HEK293 (cell line): ENCODE data around the gene WFDC12.
"Not testable (repeated sequence)": the region's sequence is repeated elsewhere in the genome, so short reads cannot be mapped to it uniquely, and the experiment has no call there.

Experiments used
- CTCF ChIA-PET: fragments of 350-600 bp; formaldehyde crosslinking; extraction: SDS; loops from one replicate; lab custom pipeline; 2021; ENCODE audit warnings: antibody characterized with exemption; lab: Yijun Ruan, JAX
- POLR2A ChIA-PET: fragments of 300-600 bp; formaldehyde crosslinking; extraction: SDS; loops from one replicate; lab custom pipeline; 2020; ENCODE audit warnings: antibody characterized with exemption, inconsistent platforms; lab: Yijun Ruan, JAX
- H3K27ac ChIP-seq: fragments of 200-500 bp; sonication (Bioruptor generic); 2 replicates; pipeline ENCODE4 v1.5.1; 2014; ENCODE audit warnings: low read depth, low read length, control low read depth, inconsistent platforms; ENCODE audit errors: extremely low read depth
- H3K36me3 ChIP-seq, 2 experiments: fragments of 200-500 bp in 1 of 2; sonication (Bioruptor generic) in 1 of 2; 1 replicate in 1 of 2; 2 replicates in 1 of 2; pipeline ENCODE4 v1.5.1; 2014 to 2017; ENCODE audit warnings: inconsistent platforms in 2 of 2, low read length in 2 of 2; ENCODE audit not compliant: control insufficient read depth in 2 of 2, insufficient read depth in 1 of 2
- H3K4me1 ChIP-seq: fragments of 200-500 bp; sonication (Bioruptor generic); 2 replicates; pipeline ENCODE4 v1.5.1; 2014; ENCODE audit warnings: mild to moderate bottlenecking, low read length, inconsistent platforms; ENCODE audit not compliant: control insufficient read depth, insufficient read depth
- H3K4me3 ChIP-seq: 2 replicates; pipeline ENCODE4 v1.5.1; 2011; ENCODE audit warnings: low read depth, mild to moderate bottlenecking, control low read depth, low read length, moderate library complexity
- H3K9me3 ChIP-seq: fragments of 200-500 bp; sonication (Bioruptor generic); 2 replicates; pipeline ENCODE4 v1.5.1; 2014; ENCODE audit warnings: low read depth, low read length, inconsistent platforms; ENCODE audit not compliant: control insufficient read depth, insufficient read depth
- HOXA7 ChIP-seq: sonication (generic); formaldehyde crosslinking; IDR thresholded peaks from 2 replicates; pipeline ENCODE4 v1.8.1; 2022; ENCODE audit warnings: missing genetic modification reagents, borderline replicate concordance
- REPIN1 ChIP-seq: fragments of 450-650 bp; formaldehyde crosslinking; IDR thresholded peaks from 2 replicates; pipeline ENCODE4 v1.5.1; 2017; ENCODE audit warnings: missing biosample characterization, missing genetic modification characterization, low read depth
- SETDB1 ChIP-seq: IDR thresholded peaks from one replicate; pipeline ENCODE4 v1.6.1; 2017; ENCODE audit warnings: mild to moderate bottlenecking, low read length, moderate library complexity, mixed read lengths; ENCODE audit not compliant: insufficient read length
- YY2 ChIP-seq: fragments of 450-650 bp; formaldehyde crosslinking; IDR thresholded peaks from 2 replicates; pipeline ENCODE4 v1.5.1; 2016; ENCODE audit warnings: missing biosample characterization, missing genetic modification characterization
- ZNF157 ChIP-seq: fragments of 450-650 bp; formaldehyde crosslinking; IDR thresholded peaks from 2 replicates; pipeline ENCODE4 v1.5.1; 2016; ENCODE audit warnings: missing biosample characterization, missing genetic modification characterization
- ZNF211 ChIP-seq: fragments of 450-650 bp; formaldehyde crosslinking; IDR thresholded peaks from 2 replicates; pipeline ENCODE4 v1.5.1; 2016; ENCODE audit warnings: low read depth, missing biosample characterization, missing genetic modification characterization
- ZNF600 ChIP-seq: fragments of 450-650 bp; formaldehyde crosslinking; IDR thresholded peaks from 2 replicates; pipeline ENCODE4 v1.5.1; 2016; ENCODE audit warnings: missing biosample characterization, missing genetic modification characterization
- ZNF707 ChIP-seq: fragments of 450-650 bp; formaldehyde crosslinking; IDR thresholded peaks from 2 replicates; pipeline ENCODE4 v1.5.1; 2016; ENCODE audit warnings: missing biosample characterization, missing genetic modification characterization
- TF ChIP-seq, protein P1 (sequence below): fragments of 450-650 bp; formaldehyde crosslinking; IDR thresholded peaks from 2 replicates; pipeline ENCODE4 v1.5.1; 2016; ENCODE audit warnings: missing biosample characterization, missing genetic modification characterization
- TF ChIP-seq, protein P2 (sequence below): fragments of 450-650 bp; formaldehyde crosslinking; IDR thresholded peaks from 2 replicates; pipeline ENCODE4 v1.5.1; 2016; ENCODE audit warnings: missing biosample characterization, missing genetic modification characterization
- TF ChIP-seq, protein P3 (sequence below): fragments of 450-650 bp; formaldehyde crosslinking; conservative IDR thresholded peaks from 2 replicates; pipeline ENCODE4 v1.5.1; 2016; ENCODE audit warnings: low read depth, missing biosample characterization, missing genetic modification characterization
- TF ChIP-seq, protein P4 (sequence below): fragments of 450-650 bp; formaldehyde crosslinking; IDR thresholded peaks from 2 replicates; pipeline ENCODE4 v1.5.1; 2017; ENCODE audit warnings: missing biosample characterization, mild to moderate bottlenecking, missing genetic modification characterization, moderate library complexity
- TF ChIP-seq, protein P5 (sequence below): fragments of 450-650 bp; formaldehyde crosslinking; IDR thresholded peaks from 2 replicates; pipeline ENCODE4 v1.5.1; 2016; ENCODE audit warnings: missing biosample characterization, missing genetic modification characterization
- TF ChIP-seq, protein P6 (sequence below): fragments of 450-650 bp; formaldehyde crosslinking; IDR thresholded peaks from 2 replicates; pipeline ENCODE4 v1.5.1; 2016; ENCODE audit warnings: missing biosample characterization, missing genetic modification characterization

The WFDC12 gene

DNA sequence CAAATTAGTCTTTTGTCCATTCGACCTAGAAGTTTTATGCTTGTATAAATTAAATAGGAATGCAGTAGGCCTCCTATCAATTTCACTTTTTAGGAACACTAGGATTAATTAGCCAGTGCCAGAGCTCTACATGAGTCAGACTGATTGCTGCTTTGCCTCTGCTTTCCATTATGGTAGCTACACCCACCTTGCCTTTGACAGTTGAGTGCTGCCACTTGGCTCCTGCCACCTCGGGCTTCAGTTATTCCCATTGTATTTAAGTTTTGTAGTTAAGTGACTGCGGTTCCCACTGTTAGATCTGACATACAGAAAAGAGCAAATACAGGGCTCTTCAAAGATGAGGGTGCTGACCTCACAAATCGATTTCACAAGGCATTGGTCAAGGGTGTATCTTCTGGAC lies 16.6 kb upstream of the WFDC12 start:
- no peaks in the 10 kb centered on the region for H3K36me3 ChIP-seq
- no peaks in the 10 kb centered on the region for H3K4me1 ChIP-seq
- no peak overlapping the region for H3K27ac ChIP-seq
- no peaks in the 10 kb centered on the region for H3K9me3 ChIP-seq
- TF ChIP-seq, protein P1, sequence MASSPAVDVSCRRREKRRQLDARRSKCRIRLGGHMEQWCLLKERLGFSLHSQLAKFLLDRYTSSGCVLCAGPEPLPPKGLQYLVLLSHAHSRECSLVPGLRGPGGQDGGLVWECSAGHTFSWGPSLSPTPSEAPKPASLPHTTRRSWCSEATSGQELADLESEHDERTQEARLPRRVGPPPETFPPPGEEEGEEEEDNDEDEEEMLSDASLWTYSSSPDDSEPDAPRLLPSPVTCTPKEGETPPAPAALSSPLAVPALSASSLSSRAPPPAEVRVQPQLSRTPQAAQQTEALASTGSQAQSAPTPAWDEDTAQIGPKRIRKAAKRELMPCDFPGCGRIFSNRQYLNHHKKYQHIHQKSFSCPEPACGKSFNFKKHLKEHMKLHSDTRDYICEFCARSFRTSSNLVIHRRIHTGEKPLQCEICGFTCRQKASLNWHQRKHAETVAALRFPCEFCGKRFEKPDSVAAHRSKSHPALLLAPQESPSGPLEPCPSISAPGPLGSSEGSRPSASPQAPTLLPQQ (tag by site-specific recombination), result no peak
- no peak for TF ChIP-seq HOXA7 (CRISPR knock-in tag)
- no peak for TF ChIP-seq ZNF707 (tag by site-specific recombination)
- TF ChIP-seq REPIN1 (tag by site-specific recombination), result no peak
- TF ChIP-seq, protein P2, sequence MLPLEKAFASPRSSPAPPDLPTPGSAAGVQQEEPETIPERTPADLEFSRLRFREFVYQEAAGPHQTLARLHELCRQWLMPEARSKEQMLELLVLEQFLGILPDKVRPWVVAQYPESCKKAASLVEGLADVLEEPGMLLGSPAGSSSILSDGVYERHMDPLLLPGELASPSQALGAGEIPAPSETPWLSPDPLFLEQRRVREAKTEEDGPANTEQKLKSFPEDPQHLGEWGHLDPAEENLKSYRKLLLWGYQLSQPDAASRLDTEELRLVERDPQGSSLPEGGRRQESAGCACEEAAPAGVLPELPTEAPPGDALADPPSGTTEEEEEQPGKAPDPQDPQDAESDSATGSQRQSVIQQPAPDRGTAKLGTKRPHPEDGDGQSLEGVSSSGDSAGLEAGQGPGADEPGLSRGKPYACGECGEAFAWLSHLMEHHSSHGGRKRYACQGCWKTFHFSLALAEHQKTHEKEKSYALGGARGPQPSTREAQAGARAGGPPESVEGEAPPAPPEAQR (tag by site-specific recombination), result no peak
- TF ChIP-seq, protein P3, sequence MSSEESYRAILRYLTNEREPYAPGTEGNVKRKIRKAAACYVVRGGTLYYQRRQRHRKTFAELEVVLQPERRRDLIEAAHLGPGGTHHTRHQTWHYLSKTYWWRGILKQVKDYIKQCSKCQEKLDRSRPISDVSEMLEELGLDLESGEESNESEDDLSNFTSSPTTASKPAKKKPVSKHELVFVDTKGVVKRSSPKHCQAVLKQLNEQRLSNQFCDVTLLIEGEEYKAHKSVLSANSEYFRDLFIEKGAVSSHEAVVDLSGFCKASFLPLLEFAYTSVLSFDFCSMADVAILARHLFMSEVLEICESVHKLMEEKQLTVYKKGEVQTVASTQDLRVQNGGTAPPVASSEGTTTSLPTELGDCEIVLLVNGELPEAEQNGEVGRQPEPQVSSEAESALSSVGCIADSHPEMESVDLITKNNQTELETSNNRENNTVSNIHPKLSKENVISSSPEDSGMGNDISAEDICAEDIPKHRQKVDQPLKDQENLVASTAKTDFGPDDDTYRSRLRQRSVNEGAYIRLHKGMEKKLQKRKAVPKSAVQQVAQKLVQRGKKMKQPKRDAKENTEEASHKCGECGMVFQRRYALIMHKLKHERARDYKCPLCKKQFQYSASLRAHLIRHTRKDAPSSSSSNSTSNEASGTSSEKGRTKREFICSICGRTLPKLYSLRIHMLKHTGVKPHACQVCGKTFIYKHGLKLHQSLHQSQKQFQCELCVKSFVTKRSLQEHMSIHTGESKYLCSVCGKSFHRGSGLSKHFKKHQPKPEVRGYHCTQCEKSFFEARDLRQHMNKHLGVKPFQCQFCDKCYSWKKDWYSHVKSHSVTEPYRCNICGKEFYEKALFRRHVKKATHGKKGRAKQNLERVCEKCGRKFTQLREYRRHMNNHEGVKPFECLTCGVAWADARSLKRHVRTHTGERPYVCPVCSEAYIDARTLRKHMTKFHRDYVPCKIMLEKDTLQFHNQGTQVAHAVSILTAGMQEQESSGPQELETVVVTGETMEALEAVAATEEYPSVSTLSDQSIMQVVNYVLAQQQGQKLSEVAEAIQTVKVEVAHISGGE (tag by site-specific recombination), result no peak
- TF ChIP-seq, protein P4, sequence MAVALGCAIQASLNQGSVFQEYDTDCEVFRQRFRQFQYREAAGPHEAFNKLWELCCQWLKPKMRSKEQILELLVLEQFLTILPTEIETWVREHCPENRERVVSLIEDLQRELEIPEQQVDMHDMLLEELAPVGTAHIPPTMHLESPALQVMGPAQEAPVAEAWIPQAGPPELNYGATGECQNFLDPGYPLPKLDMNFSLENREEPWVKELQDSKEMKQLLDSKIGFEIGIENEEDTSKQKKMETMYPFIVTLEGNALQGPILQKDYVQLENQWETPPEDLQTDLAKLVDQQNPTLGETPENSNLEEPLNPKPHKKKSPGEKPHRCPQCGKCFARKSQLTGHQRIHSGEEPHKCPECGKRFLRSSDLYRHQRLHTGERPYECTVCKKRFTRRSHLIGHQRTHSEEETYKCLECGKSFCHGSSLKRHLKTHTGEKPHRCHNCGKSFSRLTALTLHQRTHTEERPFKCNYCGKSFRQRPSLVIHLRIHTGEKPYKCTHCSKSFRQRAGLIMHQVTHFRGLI (tag by site-specific recombination), result no peak
- H3K4me3 ChIP-seq, result no peak overlapping the region
- CTCF ChIA-PET, result interaction anchor here (0.6 to 3.2 kb wide), 4 partner anchors 96 to 890 kb away, joined by 3 to 55 read pairs (median 14); no protein-coding TSS in a partner anchor
- POLR2A ChIA-PET, result no interaction called here

DNA sequence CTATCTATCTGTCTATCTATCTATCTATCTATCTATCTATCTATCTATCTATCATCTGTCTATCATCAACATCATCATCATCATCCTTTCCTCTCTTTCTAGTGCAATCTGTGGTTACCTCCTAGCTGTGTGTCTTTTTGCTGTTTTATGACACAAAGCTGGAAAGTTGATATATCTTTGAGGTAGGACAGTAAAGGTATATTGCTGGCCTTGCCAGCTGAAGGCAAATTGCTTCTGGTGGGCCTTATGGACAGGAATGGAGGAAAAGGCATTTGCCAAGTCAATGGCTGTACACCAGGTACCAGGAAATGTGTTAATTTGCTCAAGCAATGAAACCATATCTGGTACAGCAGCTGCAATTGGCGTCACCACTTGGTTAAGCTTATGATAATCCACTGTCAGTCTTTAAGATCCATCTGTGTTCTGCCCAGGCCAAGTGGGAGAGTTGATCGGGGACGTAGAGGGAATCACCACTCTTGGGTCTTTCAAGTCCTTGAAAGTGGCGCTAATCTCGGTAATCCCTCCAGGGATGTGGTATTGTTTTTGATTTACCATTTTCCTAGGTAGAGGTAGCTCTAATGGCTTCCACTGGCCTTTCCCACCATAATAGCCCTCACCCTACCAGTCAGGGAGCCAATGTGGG lies 15.6 kb upstream of the WFDC12 start:
- not testable (repeated sequence) for H3K27ac ChIP-seq, H3K36me3 ChIP-seq, H3K4me3 ChIP-seq, H3K9me3 ChIP-seq, H3K4me1 ChIP-seq
- ChIA-PET POLR2A (interaction anchor here (0.6 kb wide), 1 partner anchor 1267 kb away, joined by 4 read pairs; the partner anchor contains the start of gene ELMO2), CTCF (interaction anchor here (0.6 to 3.2 kb wide), 28 partner anchors 9 to 845 kb away, joined by 3 to 55 read pairs (median 4); partner anchors contain the start of gene SEMG2)
- peak; percentile 93 for TF ChIP-seq ZNF157

DNA sequence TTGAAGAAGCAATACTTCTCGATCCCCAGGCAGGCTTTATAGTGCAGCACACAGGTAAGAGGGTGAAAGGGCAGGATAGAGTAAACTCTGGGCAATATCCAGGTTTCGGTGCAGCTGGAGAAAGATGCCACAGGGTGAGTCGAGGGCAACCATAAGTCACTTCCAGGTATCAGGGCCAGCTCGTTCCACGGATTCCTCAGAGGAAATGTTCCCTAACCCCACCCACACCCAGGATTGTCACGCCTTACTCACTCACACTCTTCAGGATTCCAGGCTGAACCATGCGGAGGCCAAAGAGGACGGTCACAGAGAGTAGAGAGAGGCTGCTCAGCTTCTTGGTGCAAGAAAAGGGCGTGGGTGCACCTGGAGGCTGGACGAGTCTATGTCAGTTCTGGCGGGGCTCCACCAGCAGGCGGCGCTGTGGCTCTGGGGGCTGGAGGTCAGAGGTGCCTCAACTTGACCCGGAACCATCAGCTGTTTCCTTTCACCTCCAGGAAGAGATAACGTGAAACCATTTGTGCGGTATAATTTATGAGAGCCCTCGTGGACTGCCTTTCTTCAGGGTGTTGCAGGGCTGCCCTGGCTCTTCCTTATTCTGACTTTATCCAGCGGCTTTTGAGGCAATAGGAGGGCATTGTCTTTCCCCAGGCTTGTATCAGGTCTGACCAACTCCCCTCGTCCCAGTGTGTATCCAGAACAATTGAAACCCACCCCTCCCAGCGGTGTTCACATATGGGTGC lies 14.5 kb upstream of the WFDC12 start:
- Histone ChIP-seq H3K9me3 (no peaks in the 10 kb centered on the region), H3K36me3 (no peaks in the 10 kb centered on the region), H3K27ac (no peak overlapping the region), H3K4me3 (no peak overlapping the region), H3K4me1 (no peaks in the 10 kb centered on the region)
- ChIA-PET CTCF (interaction anchor here (0.6 to 3.2 kb wide), 40 partner anchors 8 to 632 kb away, joined by 3 to 55 read pairs (median 4); partner anchors contain the start of genes SEMG1 and SEMG2), POLR2A (no interaction called here)
- TF ChIP-seq YY2 (tag by site-specific recombination) (no peak), ZNF211 (no peak), SETDB1 (peak; percentile 45), ZNF600 (tag by site-specific recombination) (no peak)
- TF ChIP-seq, protein P5, sequence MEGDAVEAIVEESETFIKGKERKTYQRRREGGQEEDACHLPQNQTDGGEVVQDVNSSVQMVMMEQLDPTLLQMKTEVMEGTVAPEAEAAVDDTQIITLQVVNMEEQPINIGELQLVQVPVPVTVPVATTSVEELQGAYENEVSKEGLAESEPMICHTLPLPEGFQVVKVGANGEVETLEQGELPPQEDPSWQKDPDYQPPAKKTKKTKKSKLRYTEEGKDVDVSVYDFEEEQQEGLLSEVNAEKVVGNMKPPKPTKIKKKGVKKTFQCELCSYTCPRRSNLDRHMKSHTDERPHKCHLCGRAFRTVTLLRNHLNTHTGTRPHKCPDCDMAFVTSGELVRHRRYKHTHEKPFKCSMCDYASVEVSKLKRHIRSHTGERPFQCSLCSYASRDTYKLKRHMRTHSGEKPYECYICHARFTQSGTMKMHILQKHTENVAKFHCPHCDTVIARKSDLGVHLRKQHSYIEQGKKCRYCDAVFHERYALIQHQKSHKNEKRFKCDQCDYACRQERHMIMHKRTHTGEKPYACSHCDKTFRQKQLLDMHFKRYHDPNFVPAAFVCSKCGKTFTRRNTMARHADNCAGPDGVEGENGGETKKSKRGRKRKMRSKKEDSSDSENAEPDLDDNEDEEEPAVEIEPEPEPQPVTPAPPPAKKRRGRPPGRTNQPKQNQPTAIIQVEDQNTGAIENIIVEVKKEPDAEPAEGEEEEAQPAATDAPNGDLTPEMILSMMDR (tag by site-specific recombination), result peak; percentile 39; the same call in 1 of the 2 replicates
- TF ChIP-seq, protein P6, sequence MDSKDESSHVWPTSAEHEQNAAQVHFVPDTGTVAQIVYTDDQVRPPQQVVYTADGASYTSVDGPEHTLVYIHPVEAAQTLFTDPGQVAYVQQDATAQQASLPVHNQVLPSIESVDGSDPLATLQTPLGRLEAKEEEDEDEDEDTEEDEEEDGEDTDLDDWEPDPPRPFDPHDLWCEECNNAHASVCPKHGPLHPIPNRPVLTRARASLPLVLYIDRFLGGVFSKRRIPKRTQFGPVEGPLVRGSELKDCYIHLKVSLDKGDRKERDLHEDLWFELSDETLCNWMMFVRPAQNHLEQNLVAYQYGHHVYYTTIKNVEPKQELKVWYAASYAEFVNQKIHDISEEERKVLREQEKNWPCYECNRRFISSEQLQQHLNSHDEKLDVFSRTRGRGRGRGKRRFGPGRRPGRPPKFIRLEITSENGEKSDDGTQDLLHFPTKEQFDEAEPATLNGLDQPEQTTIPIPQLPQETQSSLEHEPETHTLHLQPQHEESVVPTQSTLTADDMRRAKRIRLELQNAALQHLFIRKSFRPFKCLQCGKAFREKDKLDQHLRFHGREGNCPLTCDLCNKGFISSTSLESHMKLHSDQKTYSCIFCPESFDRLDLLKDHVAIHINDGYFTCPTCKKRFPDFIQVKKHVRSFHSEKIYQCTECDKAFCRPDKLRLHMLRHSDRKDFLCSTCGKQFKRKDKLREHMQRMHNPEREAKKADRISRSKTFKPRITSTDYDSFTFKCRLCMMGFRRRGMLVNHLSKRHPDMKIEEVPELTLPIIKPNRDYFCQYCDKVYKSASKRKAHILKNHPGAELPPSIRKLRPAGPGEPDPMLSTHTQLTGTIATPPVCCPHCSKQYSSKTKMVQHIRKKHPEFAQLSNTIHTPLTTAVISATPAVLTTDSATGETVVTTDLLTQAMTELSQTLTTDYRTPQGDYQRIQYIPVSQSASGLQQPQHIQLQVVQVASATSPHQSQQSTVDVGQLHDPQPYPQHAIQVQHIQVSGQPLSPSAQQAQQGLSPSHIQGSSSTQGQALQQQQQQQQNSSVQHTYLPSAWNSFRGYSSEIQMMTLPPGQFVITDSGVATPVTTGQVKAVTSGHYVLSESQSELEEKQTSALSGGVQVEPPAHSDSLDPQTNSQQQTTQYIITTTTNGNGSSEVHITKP, result peak; percentile 19; the same call in 1 of the 2 replicates
